ENCODE data around the gene JPH4. TPM values are rescaled to one million over a fixed set of nuclear protein-coding genes. Genes with fewer than 3 reads are reported as not detected.

The JPH4 gene
- total RNA-seq, 1 donor from 2014 or later = 5.1 TPM

DNA sequence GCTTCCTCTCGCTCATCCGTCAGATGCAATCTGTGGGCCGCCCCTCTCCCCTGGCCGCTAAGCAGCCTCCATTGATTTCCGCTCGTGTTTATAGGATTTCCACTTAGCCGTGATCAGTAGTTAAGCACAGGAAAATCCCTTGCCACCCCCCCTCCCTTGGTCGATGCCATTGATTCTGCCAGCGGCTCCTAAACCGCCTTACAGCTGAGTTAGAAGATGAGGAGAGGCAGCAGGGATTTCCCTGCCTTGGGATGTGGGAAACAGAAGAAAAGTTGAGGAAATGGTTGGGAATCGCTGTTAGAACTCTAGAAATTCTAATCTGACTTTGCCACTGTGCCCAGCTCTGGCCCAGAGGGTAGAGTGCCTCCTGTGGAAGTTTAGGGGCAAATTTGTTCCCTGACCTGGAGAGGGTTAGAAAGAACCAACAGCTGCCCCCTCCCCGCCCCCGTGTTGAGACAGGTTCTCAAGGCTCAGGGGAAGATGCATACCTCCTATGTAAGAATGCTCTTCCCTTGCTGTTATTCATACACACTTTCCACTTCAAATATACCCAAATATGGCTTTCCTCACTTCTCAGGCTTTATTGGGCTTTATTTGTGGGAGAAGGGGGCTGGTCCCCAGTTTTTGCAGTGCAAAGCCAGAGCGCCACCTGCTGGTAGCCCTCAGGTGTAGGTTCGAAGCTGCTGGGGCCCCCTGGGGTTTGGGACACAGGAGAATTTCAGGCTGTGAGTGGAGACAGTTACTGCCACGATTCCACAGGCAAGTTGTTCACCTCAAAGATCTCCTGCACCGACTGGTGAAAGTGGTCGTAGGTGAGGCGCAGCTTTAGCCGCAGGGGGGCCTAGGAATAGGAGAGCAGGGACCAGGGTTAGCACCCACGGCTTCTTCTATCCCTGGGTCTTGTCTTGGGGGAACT is 19.3 kb downstream of the JPH4 start:
- intact Hi-C loops (cut with DNase I) = no loop called here
- Histone ChIP-seq H3K36me3 (peaks cover 61% of the 10 kb centered on the region), H3K4me3 (no peak overlapping the region), H3K4me1 (peaks cover 18% of the 10 kb centered on the region), H3K27me3 (ENCODE audit: low read depth) (no peaks in the 10 kb centered on the region), H3K9me3 (no peaks in the 10 kb centered on the region), H3K27ac (no peak overlapping the region)
- ATAC-seq (no peak), DNase-seq (peak; percentile 74)
- TF ChIP-seq, protein P1, sequence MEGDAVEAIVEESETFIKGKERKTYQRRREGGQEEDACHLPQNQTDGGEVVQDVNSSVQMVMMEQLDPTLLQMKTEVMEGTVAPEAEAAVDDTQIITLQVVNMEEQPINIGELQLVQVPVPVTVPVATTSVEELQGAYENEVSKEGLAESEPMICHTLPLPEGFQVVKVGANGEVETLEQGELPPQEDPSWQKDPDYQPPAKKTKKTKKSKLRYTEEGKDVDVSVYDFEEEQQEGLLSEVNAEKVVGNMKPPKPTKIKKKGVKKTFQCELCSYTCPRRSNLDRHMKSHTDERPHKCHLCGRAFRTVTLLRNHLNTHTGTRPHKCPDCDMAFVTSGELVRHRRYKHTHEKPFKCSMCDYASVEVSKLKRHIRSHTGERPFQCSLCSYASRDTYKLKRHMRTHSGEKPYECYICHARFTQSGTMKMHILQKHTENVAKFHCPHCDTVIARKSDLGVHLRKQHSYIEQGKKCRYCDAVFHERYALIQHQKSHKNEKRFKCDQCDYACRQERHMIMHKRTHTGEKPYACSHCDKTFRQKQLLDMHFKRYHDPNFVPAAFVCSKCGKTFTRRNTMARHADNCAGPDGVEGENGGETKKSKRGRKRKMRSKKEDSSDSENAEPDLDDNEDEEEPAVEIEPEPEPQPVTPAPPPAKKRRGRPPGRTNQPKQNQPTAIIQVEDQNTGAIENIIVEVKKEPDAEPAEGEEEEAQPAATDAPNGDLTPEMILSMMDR (IDR thresholded peaks at IDR 0.05) = peak; percentile 88

DNA sequence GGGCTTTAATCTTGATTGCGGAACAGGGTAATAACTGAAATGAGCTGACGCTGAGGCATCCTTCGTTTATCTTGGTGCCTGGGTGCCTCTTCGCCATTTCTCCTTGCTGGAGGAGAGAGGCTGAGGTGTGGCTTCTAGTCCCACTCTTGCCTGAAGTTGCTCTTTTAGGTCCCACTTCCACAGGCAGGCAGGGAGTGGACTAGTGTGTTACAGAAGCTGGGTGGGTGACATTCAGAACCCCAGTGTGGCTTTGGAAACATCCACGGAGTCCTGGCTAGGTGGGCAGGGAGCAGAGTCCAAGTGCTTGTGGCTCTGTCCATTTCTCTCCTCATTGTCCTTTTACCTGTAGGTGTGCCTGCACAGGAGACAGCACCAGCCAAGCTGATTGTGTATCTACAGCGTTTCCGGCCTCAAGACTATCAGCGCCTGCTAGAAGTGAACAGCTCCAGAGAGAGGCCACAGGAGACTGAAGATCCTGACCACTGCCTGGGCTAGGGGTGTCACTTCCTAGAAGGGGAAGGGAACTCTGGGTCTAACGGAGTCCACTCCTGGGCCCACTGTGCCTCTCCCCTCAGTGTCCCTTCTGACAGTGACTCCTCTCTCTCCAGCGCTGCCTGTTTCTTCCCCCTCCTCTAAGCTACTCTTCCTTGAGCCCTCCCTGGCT is 20.1 kb downstream of the JPH4 start:
- ATAC-seq (no peak), DNase-seq (no peak)
- H3K9me3 ChIP-seq = no peaks in the 10 kb centered on the region
- H3K27me3 ChIP-seq (ENCODE audit: low read depth) = no peaks in the 10 kb centered on the region
- H3K4me3 ChIP-seq = no peak overlapping the region
- H3K4me1 ChIP-seq = peaks cover 18% of the 10 kb centered on the region
- intact Hi-C loops (cut with DNase I) = no loop called here
- no peak overlapping the region for H3K27ac ChIP-seq
- peaks cover 53% of the 10 kb centered on the region for H3K36me3 ChIP-seq
- TF ChIP-seq, protein P1 (IDR thresholded peaks at IDR 0.05) = no peak

- Histone ChIP-seq H3K4me1 (peaks cover 18% of the 10 kb centered on the region), H3K27me3 (ENCODE audit: low read depth) (no peaks in the 10 kb centered on the region), H3K27ac (no peak overlapping the region), H3K36me3 (peaks cover 48% of the 10 kb centered on the region), H3K4me3 (no peak overlapping the region), H3K9me3 (no peaks in the 10 kb centered on the region)
- ATAC-seq = no peak
- intact Hi-C loops (cut with DNase I) = no loop called here
- TF ChIP-seq, protein P1 (IDR thresholded peaks at IDR 0.05) = no peak
- no peak for DNase-seq
Measured at GRCh38 chr14:23557946-23558345, 20.6 kb downstream of the JPH4 start.

- H3K27ac ChIP-seq = no peak overlapping the region
- H3K4me3 ChIP-seq = no peak overlapping the region
- intact Hi-C loops (cut with DNase I) = no loop called here
- ATAC-seq = no peak
- H3K36me3 ChIP-seq = peaks cover 48% of the 10 kb centered on the region
- H3K9me3 ChIP-seq = no peaks in the 10 kb centered on the region
- no peaks in the 10 kb centered on the region for H3K27me3 ChIP-seq (ENCODE audit: low read depth)
- TF ChIP-seq, protein P1 (IDR thresholded peaks at IDR 0.05) = no peak
- H3K4me1 ChIP-seq = peaks cover 18% of the 10 kb centered on the region
- DNase-seq = no peak
Measured at GRCh38 chr14:23557521-23557920, 21.1 kb downstream of the JPH4 start.

GRCh38 chr14:23556700-23557440 is 21.7 kb downstream of the JPH4 start:
- H3K4me3 ChIP-seq = peak overlapping the region; percentile 97
- peak overlapping the region; percentile 99 for H3K27ac ChIP-seq
- TF ChIP-seq, protein P1 (IDR thresholded peaks at IDR 0.05) = no peak
- DNase-seq (no peak), ATAC-seq (no peak)
- H3K36me3 ChIP-seq = peaks cover 41% of the 10 kb centered on the region
- H3K27me3 ChIP-seq (ENCODE audit: low read depth) = no peaks in the 10 kb centered on the region
- intact Hi-C loops (cut with DNase I) = no loop called here
- H3K9me3 ChIP-seq = no peaks in the 10 kb centered on the region
- H3K4me1 ChIP-seq = peaks cover 20% of the 10 kb centered on the region
